PC-3 (cell line): Measurements from ENCODE around the gene TBC1D5. TPM values are rescaled to one million over a fixed set of nuclear protein-coding genes. Genes with fewer than 3 reads are reported as not detected.

ENCODE experiments used
- ATAC-seq: fragments of 200-7000 bp; cut with Tn5 transposase; 2 replicates; pipeline ENCODE4 v1.9.1; 2020; ENCODE audit warnings: mild to moderate bottlenecking, moderate library complexity
- BruUV-seq: library from RNA; stranded (reverse); fragments of 400-500 nt; replicated peaks from 2 replicates; lab custom pipeline; 2021; lab: Mats Ljungman, UMichigan
- CTCF ChIA-PET: fragments of 300-600 bp; sonication (Branson Sonifier 250); formaldehyde crosslinking; loops from one replicate; lab custom pipeline; 2022; ENCODE audit warnings: antibody characterized with exemption; lab: Charles Lee
- POLR2A ChIA-PET: fragments of 300-600 bp; sonication (Branson Sonifier 250); formaldehyde crosslinking; loops from one replicate; lab custom pipeline; 2022; ENCODE audit warnings: antibody characterized with exemption; ENCODE audit not compliant: unreplicated experiment; lab: Charles Lee
- DNase-seq: peaks from one replicate; pipeline ENCODE4 v3.0.0-alpha.2; 2015
- H2AFZ ChIP-seq: fragments of 300-600 bp; sonication (generic); 2 replicates; pipeline ENCODE4 v1.6.0; 2016; ENCODE audit warnings: antibody characterized with exemption, low read length
- H3F3A ChIP-seq: fragments of 300-600 bp; sonication (generic); one replicate; pipeline ENCODE4 v1.6.0; 2017; ENCODE audit warnings: antibody characterized with exemption, low read length, control low read depth, mild to moderate bottlenecking; ENCODE audit not compliant: unreplicated experiment
- H3K27ac ChIP-seq: fragments of 300-600 bp; sonication (generic); 2 replicates; pipeline ENCODE4 v1.5.1; 2016; ENCODE audit warnings: mild to moderate bottlenecking, low read length
- H3K27me3 ChIP-seq: fragments of 300-600 bp; sonication (generic); 2 replicates; pipeline ENCODE4 v1.6.1; 2016; ENCODE audit warnings: low read length, mixed read lengths
- H3K36me3 ChIP-seq: fragments of 300-600 bp; sonication (generic); 2 replicates; pipeline ENCODE4 v1.6.1; 2016; ENCODE audit warnings: low read depth, mixed run types, low read length, mixed read lengths
- H3K4me1 ChIP-seq: fragments of 300-600 bp; sonication (generic); 2 replicates; pipeline ENCODE4 v1.5.1; 2016; ENCODE audit warnings: low read length; ENCODE audit not compliant: insufficient read depth
- H3K4me2 ChIP-seq: fragments of 300-600 bp; sonication (generic); 2 replicates; pipeline ENCODE4 v1.6.0; 2016; ENCODE audit warnings: low read length
- H3K4me3 ChIP-seq: fragments of 300-600 bp; sonication (generic); 2 replicates; pipeline ENCODE4 v1.5.1; 2016; ENCODE audit warnings: mild to moderate bottlenecking, low read length, mixed read lengths
- H3K79me2 ChIP-seq: fragments of 300-600 bp; sonication (generic); 2 replicates; pipeline ENCODE4 v1.6.1; 2017; ENCODE audit warnings: low read length, mixed read lengths
- H3K9ac ChIP-seq: fragments of 300-600 bp; sonication (generic); 2 replicates; pipeline ENCODE4 v1.6.0; 2016; ENCODE audit warnings: mild to moderate bottlenecking, low read length
- H3K9me2 ChIP-seq: fragments of 300-600 bp; sonication (generic); replicated peaks from 2 replicates; pipeline ENCODE4 v1.6.1; 2016; ENCODE audit warnings: mixed run types, low read length, mixed read lengths
- H3K9me3 ChIP-seq: fragments of 300-600 bp; sonication (generic); 2 replicates; pipeline ENCODE4 v1.6.1; 2016; ENCODE audit warnings: low read length, mixed read lengths
- H4K20me1 ChIP-seq: fragments of 300-600 bp; sonication (generic); 2 replicates; pipeline ENCODE4 v1.6.1; 2016; ENCODE audit warnings: low read length, mixed read lengths
- EZH2 ChIP-seq: fragments of 300-600 bp; sonication (generic); IDR thresholded peaks from one replicate; pipeline ENCODE4 v1.6.1; 2017; ENCODE audit warnings: antibody characterized with exemption, mild to moderate bottlenecking, low read length; ENCODE audit not compliant: unreplicated experiment
- EZH2phosphoT487 ChIP-seq: fragments of 300-600 bp; sonication (generic); IDR thresholded peaks from 2 replicates; pipeline ENCODE4 v1.6.1; 2018; ENCODE audit warnings: mild to moderate bottlenecking, antibody characterized with exemption, low read length, borderline replicate concordance
- intact Hi-C: fragments of 100-400 bp; cut with micrococcal nuclease; formaldehyde crosslinking; loops from 2 replicates; pipeline ENCODE4 v1.9.0; 2023
- total RNA-seq: library from RNA; depleted of rRNA; stranded (reverse); fragments of >200 nt; gene quantifications from 2 replicates; pipeline ENCODE4 v1.2.3, GENCODE V29; 2014
- TF ChIP-seq, protein P1 (sequence below): fragments of 300-600 bp; sonication (generic); conservative IDR thresholded peaks from 2 replicates; pipeline ENCODE4 v1.5.1; 2017; ENCODE audit warnings: antibody characterized with exemption, low read depth, mild to moderate bottlenecking, low read length

TBC1D5 gene
- total RNA-seq, 1 experiment from 2014 or later: 54.5 TPM

DNA sequence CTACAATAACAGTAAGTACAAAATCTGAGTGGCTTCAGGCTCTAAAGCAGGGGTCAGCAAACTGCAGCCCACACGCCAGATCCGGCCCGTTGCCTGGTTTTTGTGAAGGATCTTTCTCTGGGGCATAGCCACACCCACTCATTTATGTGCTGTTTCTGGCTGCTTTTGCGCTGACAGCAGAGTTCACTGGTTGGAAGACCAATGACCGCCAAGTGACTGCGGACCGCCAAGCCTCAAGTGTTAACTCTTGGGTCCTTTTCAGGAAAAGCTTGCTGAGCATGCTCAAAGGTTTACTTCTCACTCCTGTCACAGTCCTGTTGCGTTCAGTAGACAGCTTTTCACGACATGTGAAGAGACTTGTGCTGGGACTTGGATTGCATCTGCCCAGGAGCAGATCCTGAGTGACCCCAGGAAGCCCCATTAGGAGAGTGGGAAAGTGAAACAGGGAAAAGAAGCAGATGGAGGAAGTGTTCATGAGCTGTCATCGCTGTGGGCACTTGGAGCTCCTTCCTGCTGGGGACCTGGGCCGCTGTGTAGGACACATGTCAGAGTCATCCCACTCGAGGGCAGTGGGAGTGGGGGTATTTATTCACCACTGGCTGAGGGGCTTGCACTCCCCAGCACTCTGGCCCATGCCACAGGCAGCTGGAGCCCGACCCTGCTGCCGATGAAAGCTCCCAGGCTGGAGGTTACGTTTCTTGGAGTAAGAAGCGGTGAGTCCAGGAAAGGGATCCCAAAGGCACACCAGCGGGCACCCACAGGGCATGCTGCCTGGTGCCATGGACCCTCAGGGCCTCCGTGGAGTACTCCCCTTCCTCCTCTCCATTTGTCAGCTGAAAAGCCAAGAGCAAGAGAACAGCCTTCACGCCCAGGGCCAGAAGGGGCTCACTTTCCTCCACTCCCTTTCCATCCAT is 608.5 kb downstream of the TBC1D5 start:
- H3K9me2 ChIP-seq: no peaks in the 10 kb centered on the region
- no peaks in the 10 kb centered on the region for H3K27me3 ChIP-seq
- ChIA-PET POLR2A (no interaction called here), CTCF (interaction anchor here (0.6 kb wide), 1 partner anchor 250 kb away, joined by 3 read pairs; no protein-coding TSS in a partner anchor)
- H3K27ac ChIP-seq: no peak overlapping the region
- H3K4me3 ChIP-seq: no peak overlapping the region
- DNase-seq: no peak
- no peak for ATAC-seq
- no peak for TF ChIP-seq EZH2phosphoT487
- TF ChIP-seq, protein P1, sequence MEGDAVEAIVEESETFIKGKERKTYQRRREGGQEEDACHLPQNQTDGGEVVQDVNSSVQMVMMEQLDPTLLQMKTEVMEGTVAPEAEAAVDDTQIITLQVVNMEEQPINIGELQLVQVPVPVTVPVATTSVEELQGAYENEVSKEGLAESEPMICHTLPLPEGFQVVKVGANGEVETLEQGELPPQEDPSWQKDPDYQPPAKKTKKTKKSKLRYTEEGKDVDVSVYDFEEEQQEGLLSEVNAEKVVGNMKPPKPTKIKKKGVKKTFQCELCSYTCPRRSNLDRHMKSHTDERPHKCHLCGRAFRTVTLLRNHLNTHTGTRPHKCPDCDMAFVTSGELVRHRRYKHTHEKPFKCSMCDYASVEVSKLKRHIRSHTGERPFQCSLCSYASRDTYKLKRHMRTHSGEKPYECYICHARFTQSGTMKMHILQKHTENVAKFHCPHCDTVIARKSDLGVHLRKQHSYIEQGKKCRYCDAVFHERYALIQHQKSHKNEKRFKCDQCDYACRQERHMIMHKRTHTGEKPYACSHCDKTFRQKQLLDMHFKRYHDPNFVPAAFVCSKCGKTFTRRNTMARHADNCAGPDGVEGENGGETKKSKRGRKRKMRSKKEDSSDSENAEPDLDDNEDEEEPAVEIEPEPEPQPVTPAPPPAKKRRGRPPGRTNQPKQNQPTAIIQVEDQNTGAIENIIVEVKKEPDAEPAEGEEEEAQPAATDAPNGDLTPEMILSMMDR: no peak
- no peak for TF ChIP-seq EZH2
- no peaks in the 10 kb centered on the region for H3K9me3 ChIP-seq
- H3K79me2 ChIP-seq: no peaks in the 10 kb centered on the region
- no peaks in the 10 kb centered on the region for H3K36me3 ChIP-seq
- no peak overlapping the region for H2AFZ ChIP-seq
- no peaks in the 10 kb centered on the region for H3F3A ChIP-seq
- H3K9ac ChIP-seq: no peak overlapping the region
- BruUV-seq: no TSS peak
- intact Hi-C loops: no loop called here
- H3K4me1 ChIP-seq: no peaks in the 10 kb centered on the region
- no peak overlapping the region for H3K4me2 ChIP-seq
- H4K20me1 ChIP-seq: no peaks in the 10 kb centered on the region

DNA sequence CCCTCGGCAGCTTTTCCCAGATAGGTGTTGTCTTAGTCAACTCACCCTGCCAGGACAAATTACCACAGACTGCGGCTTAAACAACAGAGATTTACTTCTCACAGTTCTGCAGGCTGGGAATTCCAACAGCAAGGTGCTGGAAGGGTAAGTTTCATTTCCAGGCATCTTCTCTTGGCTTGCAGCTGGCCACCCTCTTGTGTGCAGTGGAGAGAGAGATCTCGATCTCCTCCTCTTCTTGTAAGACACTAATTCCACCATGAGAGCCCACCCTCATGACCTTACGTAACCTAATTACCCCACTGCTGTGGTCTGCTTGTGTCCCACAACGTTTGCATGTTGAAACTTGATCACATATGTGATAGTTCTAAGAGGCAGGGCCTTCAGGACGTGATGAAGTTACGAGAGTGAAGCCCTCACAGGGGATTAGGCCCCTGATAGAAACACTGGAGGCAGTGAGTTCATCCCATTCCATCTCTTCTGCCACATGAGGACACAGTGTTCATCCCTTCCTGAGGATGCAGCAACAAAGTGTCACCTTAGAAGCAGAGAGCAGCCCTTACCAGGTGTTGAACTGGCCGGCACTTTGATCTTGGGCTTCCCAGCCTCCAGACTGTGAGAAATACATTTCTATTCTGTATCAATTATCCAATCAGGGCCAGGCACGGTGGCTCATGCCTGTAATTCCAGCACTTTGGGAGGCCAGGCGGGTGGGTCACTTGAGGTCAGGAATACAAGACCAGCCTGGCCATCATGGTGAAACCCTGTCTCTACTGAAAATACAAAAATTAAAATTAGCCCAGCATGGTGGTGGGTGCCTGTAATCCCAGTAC is 609.9 kb downstream of the TBC1D5 start:
- Histone ChIP-seq H3F3A (no peaks in the 10 kb centered on the region), H3K4me1 (no peaks in the 10 kb centered on the region), H3K9me3 (no peaks in the 10 kb centered on the region), H3K36me3 (no peaks in the 10 kb centered on the region), H3K9me2 (no peaks in the 10 kb centered on the region), H3K27me3 (no peaks in the 10 kb centered on the region), H3K9ac (no peak overlapping the region), H3K79me2 (no peaks in the 10 kb centered on the region), H3K27ac (no peak overlapping the region), H4K20me1 (no peaks in the 10 kb centered on the region), H3K4me3 (no peak overlapping the region), H3K4me2 (no peak overlapping the region), H2AFZ (no peak overlapping the region)
- no TSS peak for BruUV-seq
- POLR2A ChIA-PET: no interaction called here
- intact Hi-C loops: no loop called here
- no peak for TF ChIP-seq EZH2
- TF ChIP-seq, protein P1: no peak
- no peak for TF ChIP-seq EZH2phosphoT487
- DNase-seq (no peak), ATAC-seq (no peak)
- CTCF ChIA-PET: no interaction called here
